Stimulated activated CD4-positive, alpha-beta T cell treated with anti-CD3 and anti-CD28 coated beads, Interleukin-1b, Interleukin-23, amount 100 ng/mL, for 4 hours (primary cell): Measurements from ENCODE around the gene DSPP.

Experiments used
- DNase-seq, 2 donors: peaks; one replicate each; pipeline ENCODE4 v3.0.0-alpha.2; 2020; ENCODE audit warnings: low read depth in 2 of 2

Gene DSPP

GRCh38 chr4:87631668-87632067, 23.3 kb downstream of the DSPP start:
- no peak for DNase-seq

GRCh38 chr4:87632469-87632868, 24.1 kb downstream of the DSPP start:
- no peak for DNase-seq

GRCh38 chr4:87633243-87633642, 24.9 kb downstream of the DSPP start:
- no peak for DNase-seq

- DNase-seq, result no peak
Measured at GRCh38 chr4:87644286-87644685, 36.0 kb downstream of the DSPP start.

GRCh38 chr4:87649980-87650379, 41.7 kb downstream of the DSPP start, which contains the start of gene DMP1:
DMP1 (plus strand) TSS chr4:87650280; CDS start chr4:87656493, 6,213 bp downstream.
- DNase-seq, result no peak

GRCh38 chr4:87650938-87651337, 42.6 kb downstream of the DSPP start:
- DNase-seq, result no peak

- no peak for DNase-seq
Measured at GRCh38 chr4:87651941-87652340, 43.6 kb downstream of the DSPP start.

- no peak for DNase-seq
Measured at GRCh38 chr4:87654487-87655044, 46.2 kb downstream of the DSPP start.

- no peak for DNase-seq
Measured at GRCh38 chr4:87657525-87657924, 49.2 kb downstream of the DSPP start.

GRCh38 chr4:87659247-87659931, 51.1 kb downstream of the DSPP start:
- no peak for DNase-seq

- no peak for DNase-seq
Measured at GRCh38 chr4:87662871-87663270, 54.5 kb downstream of the DSPP start.
